Prostate gland (tissue), 2 donors: Measurements from ENCODE around the gene CACNG7. TPM values are rescaled to one million over a fixed set of nuclear protein-coding genes. Genes with fewer than 3 reads are reported as not detected.

ENCODE experiments used
- DNase-seq: peaks from one replicate; pipeline ENCODE4 v3.0.0-alpha.2; 2019; ENCODE audit warnings: low spot score
- H3K27ac ChIP-seq, 2 donors: fragments of 200-600 bp; sonication (generic); 2 replicates each; pipeline ENCODE4 v1.5.1; 2017 to 2019
- H3K27me3 ChIP-seq: fragments of 200-600 bp; sonication (generic); replicated peaks from 2 replicates; pipeline ENCODE4 v1.5.1; 2019; ENCODE audit not compliant: insufficient read depth
- H3K36me3 ChIP-seq, 2 donors: fragments of 200-600 bp; sonication (generic); 1 replicate in 1 of 2; 2 replicates in 1 of 2; pipeline versions ENCODE4 v1.5.1 to v1.8.1; 2017 to 2019
- H3K4me1 ChIP-seq: fragments of 200-600 bp; sonication (generic); replicated peaks from 2 replicates; pipeline ENCODE4 v1.5.1; 2019
- H3K4me3 ChIP-seq, 2 donors: fragments of 200-600 bp; sonication (generic); 2 replicates each; pipeline ENCODE4 v1.5.1; 2017 to 2019
- H3K9me3 ChIP-seq: fragments of 200-600 bp; sonication (generic); 2 replicates; pipeline ENCODE4 v1.5.1; 2017
- POLR2A ChIP-seq: fragments of 450-650 bp; IDR thresholded peaks from one replicate; pipeline ENCODE4 v1.6.1; 2016; ENCODE audit warnings: antibody characterized with exemption, mild to moderate bottlenecking
- POLR2AphosphoS5 ChIP-seq: sonication (generic); formaldehyde crosslinking; IDR thresholded peaks from one replicate; pipeline ENCODE4 v1.6.1; 2017; ENCODE audit warnings: antibody characterized with exemption
- WGBS: methylation state at CpG from one replicate; pipeline ENCODE4 v1.1.5; 2018; 5-methylcytosine and 5-hydroxymethylcytosine counted together
- intact Hi-C: fragments of 100-400 bp; cut with DNase I; formaldehyde crosslinking; loops from one replicate; pipeline ENCODE4 v1.14.2; 2022
- total RNA-seq, 2 donors: library from RNA; depleted of rRNA; stranded (reverse); fragments of >200 nt; gene quantifications; one replicate each; pipeline ENCODE4 v1.1.0, GENCODE V29; 2016
- TF ChIP-seq, protein P1 (sequence below), 4 experiments: fragments of 200-600 bp in 2 of 4; fragments of 450-650 bp in 2 of 4; sonication (generic) in 2 of 4; IDR thresholded peaks; 1 replicate in 3 of 4; 2 replicates in 1 of 4; pipeline ENCODE4 v1.5.1; 2016 to 2019; ENCODE audit warnings: antibody characterized with exemption in 4 of 4, mild to moderate bottlenecking in 2 of 4, moderate library complexity in 2 of 4

CACNG7 gene
- total RNA-seq, 2 donors from 2014 or later = not detected

DNA sequence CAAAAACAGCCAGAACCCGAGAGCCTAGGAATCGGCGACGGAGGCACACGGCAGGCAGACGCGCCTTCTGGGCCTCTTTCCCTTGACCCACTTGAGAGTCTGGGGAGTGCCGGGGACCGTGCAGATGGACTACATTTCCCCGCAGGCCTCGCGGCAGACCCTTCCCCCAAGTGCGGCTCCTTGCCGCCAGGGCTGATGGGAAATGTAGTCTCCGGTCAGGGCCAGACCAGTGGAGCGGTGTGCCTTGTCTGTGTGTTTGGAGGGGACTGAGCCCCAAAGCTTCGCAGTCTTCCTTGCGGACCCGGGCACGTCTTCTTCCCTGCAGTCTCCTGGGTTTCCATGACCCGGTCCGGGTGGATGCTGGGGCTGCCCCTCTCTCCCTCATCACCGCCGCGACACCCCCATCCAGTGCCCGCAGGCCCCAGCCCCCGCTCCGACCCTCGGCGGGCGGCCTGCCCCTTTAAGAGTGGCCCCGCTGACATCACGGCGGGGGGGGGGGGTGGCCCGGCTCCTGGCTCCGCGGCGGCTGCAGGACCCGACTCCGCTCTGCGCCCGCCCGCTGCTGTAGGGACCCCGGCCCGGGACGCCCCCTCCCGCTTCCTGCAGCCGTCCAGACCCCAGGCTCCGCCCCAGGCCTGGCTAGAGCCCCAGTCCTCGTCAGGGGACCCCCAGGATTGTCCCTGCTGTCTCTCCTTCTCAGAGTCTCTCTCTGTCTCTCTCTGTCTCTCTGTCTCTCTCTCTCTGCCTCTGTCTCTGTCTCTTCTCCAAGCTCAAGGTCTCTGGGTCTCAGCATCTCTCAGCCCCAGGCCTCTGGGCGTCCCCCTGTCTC is 758 bp upstream of the CACNG7 start:
- no peak for TF ChIP-seq POLR2AphosphoS5
- no peak for TF ChIP-seq POLR2A
- TF ChIP-seq, protein P1, sequence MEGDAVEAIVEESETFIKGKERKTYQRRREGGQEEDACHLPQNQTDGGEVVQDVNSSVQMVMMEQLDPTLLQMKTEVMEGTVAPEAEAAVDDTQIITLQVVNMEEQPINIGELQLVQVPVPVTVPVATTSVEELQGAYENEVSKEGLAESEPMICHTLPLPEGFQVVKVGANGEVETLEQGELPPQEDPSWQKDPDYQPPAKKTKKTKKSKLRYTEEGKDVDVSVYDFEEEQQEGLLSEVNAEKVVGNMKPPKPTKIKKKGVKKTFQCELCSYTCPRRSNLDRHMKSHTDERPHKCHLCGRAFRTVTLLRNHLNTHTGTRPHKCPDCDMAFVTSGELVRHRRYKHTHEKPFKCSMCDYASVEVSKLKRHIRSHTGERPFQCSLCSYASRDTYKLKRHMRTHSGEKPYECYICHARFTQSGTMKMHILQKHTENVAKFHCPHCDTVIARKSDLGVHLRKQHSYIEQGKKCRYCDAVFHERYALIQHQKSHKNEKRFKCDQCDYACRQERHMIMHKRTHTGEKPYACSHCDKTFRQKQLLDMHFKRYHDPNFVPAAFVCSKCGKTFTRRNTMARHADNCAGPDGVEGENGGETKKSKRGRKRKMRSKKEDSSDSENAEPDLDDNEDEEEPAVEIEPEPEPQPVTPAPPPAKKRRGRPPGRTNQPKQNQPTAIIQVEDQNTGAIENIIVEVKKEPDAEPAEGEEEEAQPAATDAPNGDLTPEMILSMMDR (IDR thresholded peaks at IDR 0.05) = no peak
- intact Hi-C loops = loop anchor here (5.0 kb wide), 1 partner anchor 114 kb away; no protein-coding TSS in a partner anchor
- Histone ChIP-seq H3K27ac (no peak overlapping the region), H3K9me3 (no peaks in the 10 kb centered on the region), H3K27me3 (peaks cover 39% of the 10 kb centered on the region), H3K4me3 (no peak overlapping the region), H3K4me1 (peaks cover 2% of the 10 kb centered on the region), H3K36me3 (no peaks in the 10 kb centered on the region)
- no peak for DNase-seq
- 4% methylated on average over 34 of the region's 51 CpGs for WGBS

- TF ChIP-seq POLR2A = no peak
- TF ChIP-seq POLR2AphosphoS5 = no peak
- TF ChIP-seq, protein P1 (IDR thresholded peaks at IDR 0.05) = no peak
- H3K4me1 ChIP-seq = peaks cover 2% of the 10 kb centered on the region
- no peaks in the 10 kb centered on the region for H3K36me3 ChIP-seq
- WGBS = 3% methylated on average over 42 of the region's 47 CpGs
- no peak for DNase-seq
- no peak overlapping the region for H3K4me3 ChIP-seq
- H3K27ac ChIP-seq = no peak overlapping the region
- peaks cover 40% of the 10 kb centered on the region for H3K27me3 ChIP-seq
- no peaks in the 10 kb centered on the region for H3K9me3 ChIP-seq
- intact Hi-C loops = loop anchor here (5.0 kb wide), 1 partner anchor 113 kb away; no protein-coding TSS in a partner anchor
Measured at GRCh38 chr19:53909471-53910169, 542 bp downstream of the CACNG7 start.

- H3K9me3 ChIP-seq = no peaks in the 10 kb centered on the region
- TF ChIP-seq, protein P1 (IDR thresholded peaks at IDR 0.05) = no peak
- no peak for TF ChIP-seq POLR2A
- no peak for TF ChIP-seq POLR2AphosphoS5
- H3K27ac ChIP-seq = no peak overlapping the region
- H3K36me3 ChIP-seq = no peaks in the 10 kb centered on the region
- peaks cover 40% of the 10 kb centered on the region for H3K27me3 ChIP-seq
- intact Hi-C loops = no loop called here
- H3K4me1 ChIP-seq = peaks cover 2% of the 10 kb centered on the region
- DNase-seq = no peak
- under 1% methylated on average over 13 of the region's 13 CpGs for WGBS
- no peak overlapping the region for H3K4me3 ChIP-seq
Measured at GRCh38 chr19:53910170-53910518, 1.1 kb downstream of the CACNG7 start.

DNA sequence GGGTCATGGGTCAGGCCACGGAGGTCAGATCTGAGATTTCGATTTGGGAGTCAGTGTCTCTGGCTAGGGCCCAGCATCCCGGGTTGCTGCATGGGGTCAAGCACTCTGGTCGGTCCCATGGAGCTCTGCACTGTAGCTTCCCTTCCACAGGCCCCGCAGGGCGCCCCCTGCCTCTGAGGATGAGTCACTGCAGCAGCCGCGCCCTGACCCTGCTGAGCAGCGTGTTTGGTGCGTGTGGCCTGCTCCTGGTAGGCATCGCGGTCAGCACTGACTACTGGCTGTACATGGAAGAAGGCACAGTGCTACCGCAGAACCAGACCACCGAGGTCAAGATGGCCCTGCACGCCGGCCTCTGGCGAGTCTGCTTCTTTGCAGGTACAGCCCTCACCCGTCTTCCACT is 3.6 kb downstream of the CACNG7 start:
- WGBS = 79% methylated on average over 18 of the region's 18 CpGs
- Histone ChIP-seq H3K36me3 (no peaks in the 10 kb centered on the region), H3K9me3 (no peaks in the 10 kb centered on the region), H3K4me1 (peaks cover 2% of the 10 kb centered on the region), H3K4me3 (no peak overlapping the region), H3K27me3 (peaks cover 25% of the 10 kb centered on the region), H3K27ac (no peak overlapping the region)
- intact Hi-C loops = no loop called here
- no peak for DNase-seq
- no peak for TF ChIP-seq POLR2A

- intact Hi-C loops = no loop called here
- Histone ChIP-seq H3K9me3 (no peaks in the 10 kb centered on the region), H3K27me3 (peaks cover 14% of the 10 kb centered on the region), H3K36me3 (no peaks in the 10 kb centered on the region), H3K4me1 (no peaks in the 10 kb centered on the region), H3K4me3 (no peak overlapping the region), H3K27ac (no peak overlapping the region)
- TF ChIP-seq POLR2A (no peak), POLR2AphosphoS5 (no peak)
- TF ChIP-seq, protein P1 (IDR thresholded peaks at IDR 0.05) = no peak
- 56% methylated on average over 8 of the region's 8 CpGs for WGBS
- no peak for DNase-seq
Measured at GRCh38 chr19:53915000-53915399, 5.9 kb downstream of the CACNG7 start.
